ENCODE data around the gene UBXN11. TPM values are rescaled to one million over a fixed set of nuclear protein-coding genes. Genes with fewer than 3 reads are reported as not detected.

UBXN11 gene
- total and polyA plus RNA-seq, 2 donors, result 3.5 to 12.2 TPM

DNA sequence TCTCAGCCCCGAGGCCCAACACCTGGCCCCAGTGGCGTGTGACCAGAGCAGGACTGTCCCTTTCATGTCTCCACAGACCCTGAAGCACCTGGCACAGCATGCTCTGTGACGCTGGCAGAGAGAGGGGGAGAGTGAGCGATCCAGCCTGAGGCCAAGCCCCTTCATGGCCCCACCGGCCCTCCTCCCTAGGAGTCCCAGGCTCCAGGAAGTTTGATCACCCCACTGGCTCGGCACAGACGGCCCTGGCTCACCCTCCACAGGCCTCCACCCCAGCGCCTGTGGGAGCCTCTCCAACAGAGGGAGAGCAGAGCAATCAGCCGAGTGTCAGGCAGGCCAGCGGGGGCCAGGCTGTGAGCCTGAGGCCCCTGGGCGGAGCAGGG lies 15.6 kb downstream of the UBXN11 start:
- no peak overlapping the region for H3K27ac ChIP-seq (ENCODE audit: low read depth)
- H3K36me3 ChIP-seq (ENCODE audit: insufficient read depth), result no peaks in the 10 kb centered on the region
- DNase-seq (ENCODE audit: extremely low spot score), result no peak
- H3K4me1 ChIP-seq (ENCODE audit: insufficient read depth), result no peaks in the 10 kb centered on the region
- WGBS, result 68% methylated on average over 11 of the region's 11 CpGs
- no peak overlapping the region for H3K4me3 ChIP-seq (ENCODE audit: low read depth, low read length)

DNA sequence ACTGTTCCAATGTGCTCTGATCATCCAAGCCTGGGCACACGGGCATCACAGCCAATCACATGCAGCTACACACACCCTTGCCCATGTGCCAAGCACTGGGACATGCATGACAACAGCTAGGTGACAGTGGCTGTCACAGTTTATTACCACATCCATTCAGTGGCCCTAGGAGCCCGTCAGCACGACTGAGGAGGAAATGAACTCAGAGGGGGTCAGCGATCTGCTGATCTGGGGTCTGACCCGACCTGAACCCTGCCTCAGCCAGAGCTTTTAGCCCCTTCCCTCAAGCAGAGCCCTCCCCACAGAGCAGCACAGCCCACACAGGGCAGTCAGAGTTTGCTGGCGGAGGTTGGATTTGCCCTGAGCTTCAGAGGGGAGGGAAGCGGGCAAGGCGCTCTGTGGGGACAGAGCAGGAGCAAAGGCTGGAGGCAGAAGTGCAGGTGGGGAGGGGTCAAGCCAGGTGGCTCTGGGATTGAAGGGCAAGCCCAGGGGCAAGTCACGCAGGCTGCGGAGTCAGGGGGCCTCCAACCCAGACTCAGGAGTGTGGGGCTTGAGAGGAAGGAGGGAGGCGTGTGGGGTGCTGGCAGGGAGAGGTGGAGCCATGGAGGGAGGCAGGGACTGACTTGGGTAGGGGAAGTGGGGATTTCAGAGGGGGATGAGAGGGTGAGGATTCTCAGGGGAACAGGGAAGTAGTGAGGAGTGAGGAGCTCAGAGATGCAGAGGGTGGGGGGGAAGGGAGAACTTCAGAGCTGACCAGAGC lies 16.1 kb downstream of the UBXN11 start:
- H3K36me3 ChIP-seq (ENCODE audit: insufficient read depth), result no peaks in the 10 kb centered on the region
- WGBS, result 74% methylated on average over 11 of the region's 11 CpGs
- H3K27ac ChIP-seq (ENCODE audit: low read depth), result peak overlapping the region; percentile 16
- no peak overlapping the region for H3K4me3 ChIP-seq (ENCODE audit: low read depth, low read length)
- no peaks in the 10 kb centered on the region for H3K4me1 ChIP-seq (ENCODE audit: insufficient read depth)
- DNase-seq (ENCODE audit: extremely low spot score), result no peak

DNA sequence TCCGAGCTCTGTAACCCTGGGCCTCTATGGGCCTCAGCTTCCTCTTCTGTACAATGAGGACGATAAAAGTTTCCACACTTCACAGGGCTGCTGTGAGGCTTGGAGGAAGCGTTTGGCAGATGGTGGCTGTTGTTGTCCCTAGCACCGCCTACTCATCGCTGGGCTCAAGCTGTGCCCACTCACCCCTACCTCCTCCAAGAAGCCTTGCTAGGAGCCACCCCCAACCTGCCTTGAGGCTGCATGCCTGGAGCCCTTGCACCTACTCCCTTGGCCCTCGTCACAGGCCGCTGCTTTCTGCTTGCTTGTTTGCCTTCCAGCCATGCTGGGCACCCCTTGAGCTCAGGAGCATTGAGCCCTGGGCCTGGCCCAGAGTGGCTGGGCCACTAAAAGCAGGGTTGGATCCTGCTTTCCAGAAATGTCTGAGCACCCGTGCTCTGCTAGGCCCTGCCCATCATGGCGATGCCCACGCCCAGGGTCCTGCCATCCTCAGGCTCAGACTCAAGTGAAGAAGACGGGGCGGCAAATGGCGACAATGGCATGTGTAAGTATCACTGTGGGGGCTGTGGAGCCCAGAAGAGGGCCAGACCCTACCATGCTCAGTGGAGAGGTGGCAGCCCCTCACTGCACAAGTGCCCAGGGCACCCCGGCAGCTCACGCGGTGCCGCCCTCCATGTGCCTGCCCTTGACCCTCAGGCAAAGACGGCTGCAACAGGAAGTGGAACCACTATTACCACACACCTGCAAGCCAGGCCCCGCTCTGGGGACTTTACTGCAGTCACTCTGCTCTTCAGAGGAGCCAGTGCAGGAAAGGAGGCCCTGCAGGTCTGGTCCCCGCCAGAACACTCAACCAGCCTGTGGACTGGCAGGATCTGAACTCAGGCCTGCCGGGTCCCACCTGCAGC lies 17.0 kb downstream of the UBXN11 start:
- Histone ChIP-seq H3K36me3 (ENCODE audit: insufficient read depth) (no peaks in the 10 kb centered on the region), H3K27ac (ENCODE audit: low read depth) (no peak overlapping the region), H3K4me1 (ENCODE audit: insufficient read depth) (no peaks in the 10 kb centered on the region), H3K4me3 (ENCODE audit: low read depth, low read length) (no peak overlapping the region)
- WGBS, result 89% methylated on average over 21 of the region's 21 CpGs
- no peak for DNase-seq (ENCODE audit: extremely low spot score)

DNA sequence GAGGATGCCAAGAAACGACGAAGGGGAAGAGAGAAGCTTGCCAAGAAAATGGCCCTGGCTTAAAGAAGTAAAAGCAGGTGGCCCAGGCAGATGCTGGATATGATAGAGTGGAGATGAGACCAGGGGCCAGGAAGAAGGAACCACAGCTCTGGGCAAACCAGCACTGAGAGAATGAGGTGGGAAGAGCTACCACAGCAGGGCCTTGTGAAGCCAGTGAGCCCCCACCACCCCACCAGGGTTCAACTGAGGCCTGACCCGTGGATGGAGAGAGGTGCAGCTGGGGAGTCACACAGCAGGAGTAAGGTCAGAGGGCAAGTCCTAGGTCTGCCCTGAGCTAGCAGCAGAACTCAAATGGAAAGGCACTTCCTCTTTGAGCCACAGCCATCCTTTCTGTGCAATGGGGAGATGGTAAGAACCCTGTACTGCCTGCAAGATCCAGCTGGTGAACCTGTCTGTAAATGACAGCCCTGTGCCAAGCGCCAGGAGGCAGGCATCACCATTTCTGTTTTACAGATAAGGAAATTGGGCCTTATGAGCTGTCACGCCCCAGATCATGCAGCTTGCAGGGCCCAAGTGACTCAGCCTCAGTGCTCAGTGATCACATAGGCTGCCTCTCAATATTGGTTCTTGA lies 18.0 kb downstream of the UBXN11 start:
- Histone ChIP-seq H3K36me3 (ENCODE audit: insufficient read depth) (no peaks in the 10 kb centered on the region), H3K27ac (ENCODE audit: low read depth) (no peak overlapping the region), H3K4me1 (ENCODE audit: insufficient read depth) (no peaks in the 10 kb centered on the region), H3K4me3 (ENCODE audit: low read depth, low read length) (no peak overlapping the region)
- WGBS, result 55% methylated on average over 5 of the region's 5 CpGs
- no peak for DNase-seq (ENCODE audit: extremely low spot score)

DNA sequence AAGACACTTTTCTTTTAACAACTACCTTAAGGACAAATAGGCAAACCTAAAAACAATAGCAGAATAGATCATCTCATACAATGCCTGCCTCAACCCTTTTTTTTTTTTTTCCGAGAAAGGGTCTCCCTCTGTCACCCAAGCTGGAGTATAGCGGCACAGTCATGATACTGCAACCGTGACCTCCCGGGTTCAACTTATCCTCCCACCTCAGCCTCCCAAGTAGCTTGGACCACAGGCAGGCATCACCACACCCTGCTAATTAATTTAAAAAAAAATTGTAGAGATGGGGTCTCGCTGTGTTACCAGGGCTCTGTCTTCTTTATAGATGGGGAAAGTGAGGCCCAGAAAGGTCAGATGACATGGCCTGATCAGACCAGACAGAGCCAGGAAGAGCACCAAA lies 18.6 kb downstream of the UBXN11 start:
- H3K27ac ChIP-seq (ENCODE audit: low read depth), result no peak overlapping the region
- WGBS, result 94% methylated on average over 5 of the region's 5 CpGs
- no peaks in the 10 kb centered on the region for H3K4me1 ChIP-seq (ENCODE audit: insufficient read depth)
- no peak for DNase-seq (ENCODE audit: extremely low spot score)
- H3K36me3 ChIP-seq (ENCODE audit: insufficient read depth), result no peaks in the 10 kb centered on the region
- H3K4me3 ChIP-seq (ENCODE audit: low read depth, low read length), result no peak overlapping the region

DNA sequence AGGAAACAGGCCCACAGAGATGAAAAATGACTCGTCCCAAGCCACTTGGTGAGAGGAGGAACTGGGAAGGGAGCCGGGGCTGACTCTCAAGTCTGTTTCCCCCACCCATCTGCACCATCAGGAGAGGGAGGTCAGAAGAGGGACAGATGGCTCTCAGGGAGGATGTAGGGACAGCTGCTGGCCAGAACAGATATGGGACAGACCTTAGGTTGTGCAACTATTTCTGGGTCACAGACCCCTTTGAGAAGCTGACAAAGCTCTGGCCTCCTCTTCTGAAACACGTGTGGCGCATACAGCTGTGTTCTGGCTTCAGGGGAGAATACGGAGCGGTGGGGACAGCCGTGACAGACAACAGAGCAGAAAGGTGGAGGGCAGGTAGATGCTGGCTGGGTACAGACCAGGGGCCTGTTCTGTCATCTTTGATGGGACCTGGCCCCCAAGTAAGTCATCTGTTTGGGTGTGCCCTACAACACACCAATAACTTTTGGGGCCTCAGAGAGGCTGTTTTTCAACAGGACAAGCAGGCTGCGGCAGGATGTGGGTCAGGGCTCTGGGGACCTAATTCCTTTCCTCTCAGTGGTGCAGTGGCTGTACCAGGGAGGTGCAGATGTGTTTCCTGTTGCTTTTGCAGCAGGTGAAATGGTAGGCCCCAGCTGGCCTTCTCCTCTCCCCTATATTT lies 19.3 kb downstream of the UBXN11 start:
- no peak for DNase-seq (ENCODE audit: extremely low spot score)
- WGBS, result 64% methylated on average over 8 of the region's 8 CpGs
- no peak overlapping the region for H3K4me3 ChIP-seq (ENCODE audit: low read depth, low read length)
- H3K36me3 ChIP-seq (ENCODE audit: insufficient read depth), result no peaks in the 10 kb centered on the region
- H3K4me1 ChIP-seq (ENCODE audit: insufficient read depth), result no peaks in the 10 kb centered on the region
- no peak overlapping the region for H3K27ac ChIP-seq (ENCODE audit: low read depth)

DNA sequence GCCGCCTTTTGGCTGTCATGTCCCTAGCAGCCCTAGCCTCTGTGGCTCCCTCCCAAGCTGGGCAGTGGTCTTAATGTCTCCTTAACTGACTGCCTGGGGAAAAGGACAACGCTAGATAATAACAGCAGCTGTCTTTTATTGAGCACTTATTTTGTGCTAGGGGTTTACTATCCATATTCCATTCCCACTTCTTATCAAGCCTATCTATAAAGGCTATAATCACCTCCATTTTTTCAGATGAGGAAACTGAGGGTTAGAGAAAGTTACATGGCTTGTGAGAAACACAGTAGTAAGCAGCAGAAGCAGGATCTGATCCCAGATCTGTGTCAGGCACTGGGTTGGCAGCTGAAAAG lies 20.4 kb downstream of the UBXN11 start:
- Histone ChIP-seq H3K27ac (ENCODE audit: low read depth) (no peak overlapping the region), H3K36me3 (ENCODE audit: insufficient read depth) (no peaks in the 10 kb centered on the region), H3K4me1 (ENCODE audit: insufficient read depth) (no peaks in the 10 kb centered on the region), H3K4me3 (ENCODE audit: low read depth, low read length) (no peak overlapping the region)
- DNase-seq (ENCODE audit: extremely low spot score), result no peak
- 77% methylated on average over 2 of the region's 2 CpGs for WGBS

DNA sequence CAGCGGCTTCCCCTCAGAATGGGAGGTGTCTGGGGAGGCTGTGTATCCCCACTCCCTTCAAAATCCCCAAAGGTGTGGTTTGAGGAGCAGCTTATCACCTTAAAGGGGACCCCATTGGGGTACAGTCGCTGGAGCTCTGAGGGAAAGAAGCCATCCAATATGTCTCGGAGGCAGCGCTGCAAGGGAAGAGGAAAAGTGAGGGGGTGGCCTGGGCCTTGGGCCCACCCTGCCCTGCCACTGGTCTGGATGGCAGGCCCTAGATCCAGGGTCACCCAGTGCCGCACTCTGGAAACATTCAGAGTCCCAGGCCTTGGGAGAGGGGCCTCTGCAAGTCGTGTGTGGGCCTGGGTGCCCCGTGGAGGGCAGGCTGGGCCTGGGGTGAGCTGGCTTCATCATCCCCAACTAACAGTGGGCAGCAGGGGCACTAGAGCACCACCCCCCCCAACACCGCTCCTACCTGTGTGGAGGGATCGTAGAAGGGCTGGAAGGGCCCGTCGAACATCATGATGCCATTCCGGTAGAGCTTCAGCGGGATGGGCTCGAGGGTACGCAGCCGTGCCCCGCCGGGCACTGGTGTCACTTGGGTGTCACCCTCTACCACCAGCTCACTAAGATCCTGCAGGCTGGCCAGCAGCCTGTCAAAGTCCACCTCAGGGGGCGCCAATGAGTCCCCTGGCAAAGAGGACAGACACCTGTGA lies 20.9 kb downstream of the UBXN11 start:
- no peak overlapping the region for H3K27ac ChIP-seq (ENCODE audit: low read depth)
- no peaks in the 10 kb centered on the region for H3K4me1 ChIP-seq (ENCODE audit: insufficient read depth)
- DNase-seq (ENCODE audit: extremely low spot score), result no peak
- 81% methylated on average over 19 of the region's 19 CpGs for WGBS
- no peaks in the 10 kb centered on the region for H3K36me3 ChIP-seq (ENCODE audit: insufficient read depth)
- no peak overlapping the region for H3K4me3 ChIP-seq (ENCODE audit: low read depth, low read length)

DNA sequence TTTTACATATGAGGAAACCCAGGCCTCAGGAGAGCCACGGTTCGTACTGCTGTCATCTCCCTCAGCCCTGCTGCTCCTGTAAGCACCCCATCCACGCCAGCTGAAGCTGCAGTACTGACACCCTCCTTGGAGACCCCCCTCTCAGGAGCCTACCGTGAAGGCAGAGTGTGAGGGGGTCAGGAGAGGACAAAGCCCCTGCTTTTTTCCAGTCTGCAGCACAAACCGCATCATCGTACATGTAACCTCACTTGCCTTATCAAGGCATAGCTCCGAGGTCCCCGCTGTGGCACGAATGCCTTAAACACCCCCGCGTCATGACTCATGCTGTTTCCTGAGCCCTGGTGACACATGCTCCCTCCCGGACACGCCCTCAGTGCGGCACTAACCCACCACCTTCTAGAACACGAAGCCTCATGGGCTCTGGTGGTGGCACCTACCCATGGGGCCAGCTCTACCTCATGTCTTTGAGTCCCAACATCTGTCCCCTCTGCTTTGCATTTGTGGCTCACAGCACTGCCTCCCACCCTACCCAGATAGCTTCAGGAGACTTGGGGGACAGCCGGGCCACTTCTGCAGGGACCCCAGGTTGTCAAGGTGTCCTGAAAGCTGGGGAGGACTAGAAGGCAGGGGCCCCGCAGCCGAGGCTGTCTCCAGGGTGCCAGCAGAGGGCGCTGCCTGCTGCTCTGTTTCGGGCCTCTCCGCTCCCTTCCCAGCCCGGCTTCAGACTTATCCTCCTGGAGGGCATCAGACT lies 21.7 kb downstream of the UBXN11 start:
- 38% methylated on average over 22 of the region's 22 CpGs for WGBS
- Histone ChIP-seq H3K4me3 (ENCODE audit: low read depth, low read length) (no peak overlapping the region), H3K36me3 (ENCODE audit: insufficient read depth) (no peaks in the 10 kb centered on the region), H3K27ac (ENCODE audit: low read depth) (no peak overlapping the region), H3K4me1 (ENCODE audit: insufficient read depth) (no peaks in the 10 kb centered on the region)
- no peak for DNase-seq (ENCODE audit: extremely low spot score)

DNA sequence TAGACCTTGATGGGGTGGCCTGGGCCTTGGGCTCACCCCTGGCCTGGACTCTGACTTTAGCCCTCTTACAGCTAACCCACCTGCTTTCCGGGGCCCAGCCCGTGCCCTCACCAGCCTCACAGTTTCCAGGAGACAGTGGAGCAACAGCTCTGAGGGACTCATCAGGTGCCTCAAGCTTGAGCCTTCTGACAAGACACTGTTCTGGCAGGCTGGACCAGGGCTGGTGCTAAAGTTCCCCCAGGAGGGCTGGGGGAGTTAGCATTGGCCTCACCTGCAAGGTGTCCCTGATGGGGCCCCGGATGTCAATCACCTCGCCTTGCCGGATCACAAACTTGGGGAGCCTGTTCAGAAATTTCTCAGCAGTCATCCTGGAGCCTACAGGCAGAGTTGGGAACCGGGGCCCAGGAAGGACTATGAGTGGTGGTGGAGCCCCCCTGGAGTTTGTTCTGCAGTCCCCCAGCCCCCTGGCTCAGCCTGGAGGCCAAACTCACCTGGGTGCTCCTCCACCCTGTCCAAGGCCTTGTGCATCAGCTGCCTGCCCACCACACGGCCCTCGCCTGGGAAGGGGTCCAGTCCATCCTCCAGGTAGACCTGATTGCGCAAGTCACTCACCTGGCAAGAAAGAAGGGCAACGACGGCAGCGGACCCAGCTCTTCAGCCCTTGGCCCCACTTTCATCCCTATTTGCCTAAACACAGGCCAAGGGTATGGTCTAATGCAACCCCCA lies 22.4 kb downstream of the UBXN11 start:
- no peak overlapping the region for H3K4me3 ChIP-seq (ENCODE audit: low read depth, low read length)
- no peak overlapping the region for H3K27ac ChIP-seq (ENCODE audit: low read depth)
- no peak for DNase-seq (ENCODE audit: extremely low spot score)
- WGBS, result 88% methylated on average over 12 of the region's 12 CpGs
- H3K36me3 ChIP-seq (ENCODE audit: insufficient read depth), result no peaks in the 10 kb centered on the region
- no peaks in the 10 kb centered on the region for H3K4me1 ChIP-seq (ENCODE audit: insufficient read depth)

DNA sequence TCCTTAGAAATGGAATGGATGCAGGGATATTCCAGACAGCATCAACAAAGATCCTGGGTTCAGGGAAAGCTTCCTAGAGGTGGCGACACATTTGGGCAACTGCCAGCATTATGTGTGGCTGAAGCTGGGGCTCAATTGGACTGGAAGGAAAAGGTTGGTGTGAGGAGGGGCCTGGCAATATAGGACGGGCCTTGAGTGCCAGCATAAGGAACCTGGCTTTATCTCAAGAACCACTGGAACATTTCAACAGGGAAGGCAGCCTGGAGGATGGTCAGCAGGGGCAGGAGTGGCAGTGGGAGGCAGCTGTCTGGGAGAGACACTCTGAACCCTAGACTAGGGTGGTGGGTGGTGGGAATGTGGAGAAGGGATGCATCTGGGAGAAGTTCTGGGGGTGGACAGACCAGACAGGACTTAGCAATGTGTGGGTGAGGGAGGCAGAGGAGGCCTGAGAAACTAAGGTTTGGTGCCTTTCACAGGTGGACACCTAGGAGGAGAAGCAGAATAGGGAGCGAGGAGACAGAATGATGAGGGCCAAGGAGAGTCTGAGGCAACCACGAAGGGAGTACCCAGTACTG lies 23.1 kb downstream of the UBXN11 start:
- Histone ChIP-seq H3K4me1 (ENCODE audit: insufficient read depth) (no peaks in the 10 kb centered on the region), H3K27ac (ENCODE audit: low read depth) (no peak overlapping the region)

DNA sequence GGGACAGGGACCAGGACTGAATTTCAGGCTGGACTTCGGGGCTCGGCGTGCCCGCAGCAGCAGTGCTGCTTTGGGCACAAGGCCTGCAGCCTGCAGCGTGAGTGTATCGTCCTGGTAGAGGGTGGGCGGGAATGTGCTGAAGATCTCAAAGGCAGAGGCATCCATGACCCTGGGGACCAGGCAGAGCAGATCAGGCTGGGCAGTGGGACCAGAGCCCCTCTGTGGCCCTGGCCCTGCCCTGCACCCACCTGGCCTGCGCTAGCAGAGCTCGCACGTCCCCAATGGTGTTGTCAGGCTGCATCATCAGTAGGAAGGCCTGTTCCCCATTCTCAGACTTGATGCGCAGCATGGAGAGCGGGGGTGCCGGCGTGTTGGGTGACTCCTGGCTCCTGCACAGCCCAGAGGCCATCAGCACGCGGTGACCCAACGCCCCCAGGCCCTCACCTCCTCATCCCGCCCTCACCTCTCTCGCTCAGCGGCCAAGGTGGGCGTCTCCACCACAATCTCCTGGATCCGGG lies 24.0 kb downstream of the UBXN11 start:
- Histone ChIP-seq H3K4me1 (ENCODE audit: insufficient read depth) (no peaks in the 10 kb centered on the region), H3K4me3 (ENCODE audit: low read depth, low read length) (no peak overlapping the region), H3K27ac (ENCODE audit: low read depth) (no peak overlapping the region), H3K36me3 (ENCODE audit: insufficient read depth) (no peaks in the 10 kb centered on the region)
- 72% methylated on average over 22 of the region's 22 CpGs for WGBS
- no peak for DNase-seq (ENCODE audit: extremely low spot score)

More for the DNA sequence above, 23.1 kb downstream of the UBXN11 start:
- no peaks in the 10 kb centered on the region for H3K36me3 ChIP-seq (ENCODE audit: insufficient read depth)
- H3K4me3 ChIP-seq (ENCODE audit: low read depth, low read length), result no peak overlapping the region
- DNase-seq (ENCODE audit: extremely low spot score), result no peak
- 79% methylated on average over 4 of the region's 4 CpGs for WGBS

Data from urinary bladder (tissue), 4 donors.